Activated gamma-delta T cell treated with Interleukin-2 at 50 U/mL for 16 hours (primary cell): ENCODE results near the gene CCSER1.

Experiments used
- DNase-seq: peaks from one replicate; pipeline ENCODE4 v3.0.0-alpha.2; 2020

The CCSER1 gene

DNA sequence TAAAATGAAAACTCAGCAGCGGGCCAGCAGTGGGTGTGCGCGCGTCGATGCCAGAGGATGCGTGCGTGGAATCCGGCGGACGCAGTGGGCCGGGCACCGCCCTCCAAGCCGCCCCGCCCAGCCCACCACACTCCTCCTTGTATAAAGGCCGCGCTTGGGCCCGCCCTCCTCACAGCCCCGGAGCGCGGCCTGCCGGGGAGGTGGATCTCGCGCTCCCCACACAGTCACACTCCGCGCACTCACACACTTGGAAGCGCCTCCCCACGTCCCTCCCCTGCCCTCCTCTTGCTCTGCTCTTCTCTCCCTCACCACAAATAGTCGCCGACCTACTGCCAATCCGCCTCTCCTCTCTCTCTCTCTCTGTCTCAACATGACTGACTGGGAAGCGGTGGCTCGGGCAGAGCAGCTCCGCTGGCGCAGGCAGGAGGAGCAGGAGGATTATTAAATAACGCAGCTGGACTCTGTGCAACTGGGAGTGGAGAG is at the start of gene CCSER1:
TSS of gene CCSER1 (plus strand) at position 172 of the 483 bp plus-strand sequence.
- peak; percentile 9 for DNase-seq

DNA sequence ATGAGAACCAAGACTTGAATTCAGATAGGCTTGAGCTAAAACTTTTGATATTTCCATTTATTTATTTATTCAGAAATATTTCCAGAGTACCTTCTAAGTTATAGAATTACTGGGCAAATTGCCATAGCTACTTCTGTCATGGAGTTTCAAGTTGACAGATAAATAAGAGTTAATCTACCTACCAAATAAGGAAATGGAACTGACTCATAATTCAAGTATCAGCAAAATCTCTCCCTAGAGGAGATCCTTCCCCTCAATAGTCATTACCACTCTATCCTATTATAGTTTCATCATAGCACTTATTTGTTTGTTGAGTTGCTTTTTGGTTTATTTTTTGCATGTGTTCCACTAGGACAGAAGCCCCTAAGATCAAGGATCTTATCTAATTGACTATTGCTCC is 48.8 kb upstream of the CCSER1 start:
- no peak for DNase-seq

- no peak for DNase-seq
These were observed 47.1 kb upstream of the CCSER1 start for GRCh38 chr4:90080116-90080515.

- DNase-seq: no peak
These were observed 45.6 kb upstream of the CCSER1 start for GRCh38 chr4:90081432-90082144.

DNA sequence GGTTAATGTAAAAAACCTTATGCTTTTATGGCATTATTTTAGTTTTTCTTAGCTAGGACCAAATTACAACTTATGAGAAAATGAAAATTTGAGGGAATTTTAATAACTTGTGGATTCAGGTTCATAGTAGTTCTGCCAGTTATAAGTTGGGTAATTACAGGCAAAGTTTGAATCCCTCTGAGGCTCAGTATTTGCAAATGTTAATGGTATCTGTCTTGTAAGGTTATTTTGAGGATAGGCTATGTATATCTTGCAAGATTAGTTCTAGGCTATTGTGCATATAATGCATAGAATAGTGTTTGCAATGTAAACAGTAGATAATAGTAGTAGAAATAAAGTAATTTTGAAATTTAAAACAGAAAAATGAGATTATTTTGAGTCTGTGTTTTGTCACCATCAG is 44.7 kb upstream of the CCSER1 start:
- DNase-seq: no peak

GRCh38 chr4:90084277-90084966 is 42.8 kb upstream of the CCSER1 start:
- DNase-seq: no peak

GRCh38 chr4:90084967-90085295 is 42.3 kb upstream of the CCSER1 start:
- no peak for DNase-seq

DNA sequence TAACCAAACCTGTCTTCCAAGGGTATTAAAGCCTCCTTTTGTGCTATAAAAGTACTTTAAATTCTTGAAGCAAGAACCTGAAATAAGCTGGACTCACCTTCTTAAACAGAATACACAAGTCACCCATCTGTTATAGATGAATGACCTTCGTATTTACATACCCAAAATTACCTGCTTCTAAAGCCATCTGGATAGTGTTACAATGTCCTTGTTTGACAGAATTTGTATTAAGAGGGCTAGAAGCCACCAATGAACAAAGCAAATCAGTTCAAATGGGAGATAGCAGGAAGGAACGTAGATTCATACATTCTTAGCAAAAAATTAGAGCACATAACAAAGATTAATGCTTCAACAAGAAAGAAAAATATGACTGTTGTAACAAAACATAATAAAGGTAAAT is 33.7 kb upstream of the CCSER1 start:
- DNase-seq: no peak

DNA sequence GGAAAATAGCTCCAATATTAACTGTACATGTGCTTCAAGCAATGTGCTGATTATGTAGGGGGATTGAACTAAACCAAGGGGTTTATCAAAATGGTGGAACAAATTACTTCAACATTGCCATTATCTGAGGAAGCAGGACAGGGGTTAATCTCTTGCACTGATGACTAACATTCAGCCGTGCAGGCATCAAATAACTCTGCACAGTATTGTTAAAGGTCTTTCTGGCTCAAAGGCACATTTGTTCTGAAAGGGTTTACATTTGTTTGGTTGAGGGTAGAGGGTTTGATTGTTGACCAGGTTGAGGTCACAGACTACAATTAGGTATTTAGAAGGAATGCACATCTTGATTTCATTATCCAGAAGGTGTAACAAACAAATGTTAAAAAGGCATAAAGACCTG is 32.2 kb upstream of the CCSER1 start:
- no peak for DNase-seq

DNA sequence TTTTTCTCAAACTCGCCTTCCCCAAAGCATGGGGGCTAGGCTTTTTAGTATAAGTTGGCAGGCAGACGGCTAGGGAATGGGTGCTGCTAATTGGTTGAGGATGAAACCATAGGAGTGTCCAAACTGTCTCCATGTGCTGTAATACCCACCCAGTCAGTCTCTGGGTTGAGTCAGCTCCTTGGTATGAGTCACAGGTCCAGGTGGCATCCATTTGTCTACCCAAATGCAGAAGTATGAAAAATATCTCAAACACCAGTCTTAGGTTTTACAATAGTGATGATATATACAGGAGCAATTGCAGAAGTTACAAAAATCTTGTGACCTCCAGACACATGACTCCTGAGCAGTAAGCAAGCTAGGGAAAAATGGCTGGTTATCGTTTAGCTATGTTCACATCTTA is 27.4 kb upstream of the CCSER1 start:
- DNase-seq: no peak

DNA sequence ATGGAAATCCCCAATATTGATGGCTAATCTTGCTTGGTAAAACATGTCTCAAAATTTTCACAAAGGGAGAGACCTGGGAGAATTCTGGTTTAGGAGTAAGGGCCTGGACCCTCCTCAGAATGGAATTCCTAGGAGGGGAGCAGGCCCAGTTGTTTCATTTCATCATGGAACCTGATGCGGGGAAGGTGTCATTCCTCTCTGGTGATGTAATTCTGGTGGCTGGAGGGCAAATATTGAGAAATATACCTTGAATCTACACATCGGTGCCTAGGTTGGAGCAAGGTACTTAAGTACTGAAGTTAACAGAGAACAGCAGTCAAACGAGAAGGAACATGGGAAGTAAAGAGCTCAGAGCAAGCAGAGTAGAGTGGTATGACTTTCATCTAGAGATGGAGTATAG is 23.2 kb upstream of the CCSER1 start:
- DNase-seq: no peak

DNA sequence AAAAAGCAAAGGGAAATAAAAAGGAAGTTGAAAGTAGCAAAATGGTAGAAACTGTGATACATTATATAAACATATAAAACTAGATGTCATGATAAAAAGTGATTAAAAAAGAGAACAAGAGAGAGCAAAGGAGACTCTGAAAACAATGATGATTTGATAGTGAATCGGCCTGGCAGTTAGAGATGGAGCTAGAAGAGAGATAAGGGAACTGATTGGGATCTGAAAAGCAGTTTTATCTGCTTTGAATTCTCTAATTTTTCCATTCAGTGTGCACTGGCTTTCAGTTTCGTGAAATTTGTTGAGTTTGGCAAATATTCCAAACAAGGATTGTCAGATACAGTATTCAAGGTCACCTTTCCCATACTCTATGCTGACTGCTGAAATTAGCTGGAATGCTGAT is 21.9 kb upstream of the CCSER1 start:
- no peak for DNase-seq

- no peak for DNase-seq
These were observed 14.5 kb upstream of the CCSER1 start for GRCh38 chr4:90112715-90113114.

- DNase-seq: no peak
These were observed 13.2 kb upstream of the CCSER1 start for GRCh38 chr4:90113881-90114457.

GRCh38 chr4:90118527-90119195 is 8.5 kb upstream of the CCSER1 start:
- no peak for DNase-seq

DNA sequence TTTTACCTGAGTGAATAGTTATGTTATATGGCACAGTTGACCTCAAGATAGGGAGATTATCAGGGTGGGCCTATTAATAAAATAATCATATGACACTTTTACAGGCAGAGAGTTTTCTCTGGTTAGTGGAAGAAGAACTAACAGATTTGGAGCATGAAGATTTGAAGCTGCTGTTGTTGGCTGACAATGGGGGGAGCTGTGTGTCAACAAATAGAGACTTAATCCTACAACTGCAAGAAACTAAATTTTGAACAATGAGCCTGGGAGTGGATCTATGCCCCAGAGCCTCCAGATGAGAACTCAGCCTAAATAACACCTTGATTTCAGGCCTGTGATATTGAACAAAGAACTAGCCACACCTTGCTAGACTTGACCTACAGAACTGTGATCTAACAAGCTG is 7.2 kb upstream of the CCSER1 start:
- no peak for DNase-seq

DNA sequence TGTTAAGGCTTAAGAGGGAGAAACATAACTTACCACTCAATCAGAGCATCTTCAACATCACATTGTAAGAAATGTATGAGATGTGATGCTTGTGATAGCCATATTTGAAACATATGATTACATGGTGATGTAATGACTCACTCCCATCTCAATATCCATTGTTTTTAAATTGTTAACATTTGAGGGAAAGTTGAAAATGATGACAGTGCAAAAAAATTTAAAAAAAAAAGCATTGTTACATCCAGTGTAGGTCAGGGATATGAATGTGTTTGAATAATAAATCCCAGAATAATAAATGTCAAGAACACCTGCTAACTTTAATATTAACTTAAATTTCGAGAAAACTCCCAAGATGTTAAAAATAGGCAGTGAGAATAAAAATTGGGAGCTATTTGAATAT is 6.4 kb upstream of the CCSER1 start:
- no peak for DNase-seq

GRCh38 chr4:90121676-90122354 is 5.4 kb upstream of the CCSER1 start:
- DNase-seq: no peak

DNA sequence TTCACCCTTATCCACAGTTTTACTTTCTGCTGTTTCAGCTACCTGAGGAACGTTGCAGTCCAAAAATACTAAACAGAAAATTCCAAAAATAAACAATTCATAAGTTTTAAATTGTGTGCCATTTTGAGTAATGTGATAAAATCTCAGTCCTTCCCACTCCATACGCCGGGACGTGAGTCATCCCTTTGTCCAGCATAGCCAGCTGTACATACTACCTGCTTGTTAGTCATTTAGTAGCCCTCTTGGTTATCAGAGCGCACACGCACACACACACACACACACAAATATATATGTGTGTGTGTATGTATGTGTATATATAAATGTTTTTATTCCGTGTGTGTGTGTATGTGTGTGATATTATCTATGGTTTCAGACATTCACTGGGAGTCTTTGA is 4.8 kb upstream of the CCSER1 start:
- no peak for DNase-seq

GRCh38 chr4:90124276-90124675 is 2.9 kb upstream of the CCSER1 start:
- DNase-seq: no peak

DNA sequence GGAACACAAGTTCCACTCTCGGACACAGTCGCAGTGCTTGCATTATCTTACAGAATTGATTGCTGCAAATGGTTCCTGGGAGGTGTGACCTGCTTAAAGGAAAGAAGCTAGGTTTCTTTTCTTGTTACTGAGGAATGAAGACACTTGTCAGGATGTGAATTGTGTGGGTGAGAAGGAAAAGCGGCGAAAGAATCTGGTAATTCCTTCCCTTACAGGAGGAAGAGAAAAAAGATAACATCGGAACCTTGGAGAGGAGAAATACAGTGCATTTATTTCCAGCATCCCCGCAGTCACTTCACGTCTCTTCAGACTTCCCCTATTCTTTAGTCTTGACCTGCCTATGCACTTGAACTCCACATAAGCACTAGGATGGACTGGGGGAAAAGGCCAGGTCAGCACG is 389 bp upstream of the CCSER1 start:
- DNase-seq: no peak

DNA sequence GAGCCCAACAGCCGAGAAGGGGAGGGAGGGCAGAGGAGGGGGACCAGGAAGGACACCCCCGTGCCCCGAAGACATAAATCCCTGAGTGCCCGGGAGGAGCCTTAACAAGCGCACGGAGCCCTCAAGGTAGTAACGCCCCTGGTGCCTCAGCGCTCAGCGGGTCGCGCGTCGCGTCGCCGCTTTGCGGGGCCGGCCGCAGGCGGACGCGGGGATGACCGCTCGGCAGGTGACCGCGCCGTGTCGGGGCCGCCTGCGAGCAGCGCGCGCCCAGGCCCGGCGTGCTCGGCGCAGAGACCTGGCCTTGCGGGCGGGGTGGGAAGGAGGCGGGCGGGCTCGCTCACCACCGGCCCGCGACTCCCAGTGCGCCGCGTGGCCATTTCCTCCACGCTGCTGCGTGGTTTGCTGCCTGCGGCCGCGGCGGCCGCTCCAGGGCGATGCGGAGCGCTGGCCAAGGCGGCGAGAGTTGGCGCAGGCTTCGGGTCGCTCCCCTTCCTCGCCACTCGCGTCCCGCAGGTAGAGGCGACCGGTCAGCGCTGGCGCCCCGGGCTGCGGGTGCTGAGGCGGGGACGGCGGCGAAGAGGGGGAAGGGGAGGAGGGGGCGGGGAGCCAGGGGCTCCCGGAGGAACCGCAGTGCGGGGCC is 632 bp downstream of the CCSER1 start:
- DNase-seq: no peak
